Glomerular endothelial cell (primary cell): ENCODE data around the gene NPSR1. TPM values are rescaled to one million over a fixed set of nuclear protein-coding genes. Genes with fewer than 3 reads are reported as not detected.
"Not testable (repeated sequence)": the region's sequence is repeated elsewhere in the genome, so short reads cannot be mapped to it uniquely, and the experiment has no call there.

ENCODE experiments used
- DNase-seq: peaks from one replicate; pipeline ENCODE4 v3.0.0-alpha.2; 2011; ENCODE audit warnings: low read depth, low spot score; ENCODE audit errors: extremely low read depth
- total RNA-seq: library from RNA; depleted of rRNA; stranded (reverse); fragments of >200 nt; gene quantifications from 2 replicates; pipeline ENCODE4 v1.2.3, GENCODE V29; 2015

NPSR1 gene, protein sequence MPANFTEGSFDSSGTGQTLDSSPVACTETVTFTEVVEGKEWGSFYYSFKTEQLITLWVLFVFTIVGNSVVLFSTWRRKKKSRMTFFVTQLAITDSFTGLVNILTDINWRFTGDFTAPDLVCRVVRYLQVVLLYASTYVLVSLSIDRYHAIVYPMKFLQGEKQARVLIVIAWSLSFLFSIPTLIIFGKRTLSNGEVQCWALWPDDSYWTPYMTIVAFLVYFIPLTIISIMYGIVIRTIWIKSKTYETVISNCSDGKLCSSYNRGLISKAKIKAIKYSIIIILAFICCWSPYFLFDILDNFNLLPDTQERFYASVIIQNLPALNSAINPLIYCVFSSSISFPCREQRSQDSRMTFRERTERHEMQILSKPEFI
- not detected in 2 replicates for total RNA-seq

- DNase-seq = no peak
These were observed at the start of gene NPSR1 for GRCh38 chr7:34657632-34658268. TSS of gene NPSR1 (plus strand) at chr7:34658218. CDS start at chr7:34658413, 195 bp downstream.

- DNase-seq = no peak
These were observed 45.4 kb upstream of the NPSR1 start for GRCh38 chr7:34612661-34613060.

GRCh38 chr7:34620425-34620824 lies 37.6 kb upstream of the NPSR1 start:
- no peak for DNase-seq

DNA sequence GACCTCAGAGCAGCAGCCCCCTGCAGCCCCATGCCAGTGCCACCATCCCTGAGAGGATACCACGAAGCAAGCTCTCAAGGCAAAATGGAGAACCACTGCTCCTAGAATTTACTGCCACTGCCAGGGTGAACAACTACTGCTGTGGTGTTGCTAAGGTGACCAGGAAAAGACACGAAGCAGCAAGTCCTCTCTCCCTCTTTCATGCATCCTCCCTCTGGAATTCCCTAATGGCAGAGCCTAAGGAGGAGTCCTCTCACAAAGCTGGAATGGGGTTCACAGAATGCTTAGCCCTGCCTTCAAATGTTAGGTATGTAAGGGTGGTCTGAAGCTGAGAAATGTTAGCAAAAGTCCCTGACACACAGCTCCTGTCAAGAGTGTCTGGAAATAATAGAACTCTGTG lies 35.8 kb upstream of the NPSR1 start:
- DNase-seq = no peak

DNA sequence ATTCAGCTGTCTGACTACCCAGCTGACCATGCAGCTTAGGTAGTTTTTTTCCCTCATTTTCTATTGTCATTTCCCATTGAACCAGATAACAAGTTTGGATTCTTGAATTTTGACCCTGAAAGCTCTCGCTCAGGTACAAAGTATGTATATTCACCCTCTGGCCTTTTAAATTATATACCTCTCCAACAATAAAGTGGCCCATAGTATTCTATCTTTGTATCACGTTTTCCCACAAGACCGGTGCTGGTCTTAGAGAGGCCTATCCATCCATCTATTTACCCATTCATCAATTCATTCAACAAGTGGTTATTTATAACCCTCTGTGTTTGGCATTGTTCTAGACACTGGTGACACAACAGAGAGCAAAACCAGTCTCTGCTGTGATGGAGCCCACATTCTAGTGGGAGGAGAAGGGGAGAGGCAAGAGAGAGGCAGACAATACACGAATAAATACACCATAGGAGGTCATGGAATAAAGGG lies 35.2 kb upstream of the NPSR1 start:
- DNase-seq = no peak

DNA sequence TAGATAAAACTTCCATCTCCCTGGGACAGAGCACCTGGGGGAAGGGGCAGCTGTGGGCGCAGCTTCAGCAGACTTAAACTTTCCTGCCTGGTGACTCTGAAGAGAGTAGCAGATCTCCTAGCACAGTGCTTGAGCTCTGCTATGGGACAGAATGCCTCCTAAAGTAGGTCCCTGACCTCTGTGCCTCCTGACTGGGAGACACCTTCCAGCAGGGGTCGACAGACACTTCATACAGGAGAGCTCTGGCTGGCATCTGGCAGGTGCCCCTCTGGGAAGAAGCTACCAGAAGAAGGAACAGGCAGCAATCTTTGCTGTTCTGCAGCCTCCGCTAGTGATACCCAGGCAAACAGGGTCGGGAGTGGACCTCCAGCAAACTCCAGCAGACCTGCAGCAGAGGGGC lies 29.4 kb upstream of the NPSR1 start:
- DNase-seq = not testable (repeated sequence)

DNA sequence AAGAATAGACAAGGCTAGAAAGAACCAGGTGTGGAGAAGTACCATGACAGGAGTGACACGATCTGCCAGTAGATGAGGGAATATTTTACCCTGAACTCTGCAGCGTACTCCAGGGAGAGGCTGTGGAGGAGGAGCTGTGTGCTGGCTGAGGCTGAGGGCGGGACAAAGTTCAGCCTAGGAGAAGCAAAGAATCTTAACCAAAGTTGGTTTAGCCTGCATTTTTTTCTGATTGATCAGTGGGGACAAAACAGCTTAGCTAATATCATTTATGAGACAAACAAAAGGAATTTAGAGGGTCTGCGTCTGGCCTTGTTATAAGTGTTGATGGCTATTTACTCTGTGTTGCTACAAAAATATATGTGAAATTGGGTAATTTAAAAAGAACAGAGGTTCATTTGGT lies 5.2 kb upstream of the NPSR1 start:
- DNase-seq = no peak

- no peak for DNase-seq
These were observed 4.2 kb upstream of the NPSR1 start for GRCh38 chr7:34653787-34654186.

- DNase-seq = no peak
These were observed 2.6 kb upstream of the NPSR1 start for GRCh38 chr7:34655384-34655783.

DNA sequence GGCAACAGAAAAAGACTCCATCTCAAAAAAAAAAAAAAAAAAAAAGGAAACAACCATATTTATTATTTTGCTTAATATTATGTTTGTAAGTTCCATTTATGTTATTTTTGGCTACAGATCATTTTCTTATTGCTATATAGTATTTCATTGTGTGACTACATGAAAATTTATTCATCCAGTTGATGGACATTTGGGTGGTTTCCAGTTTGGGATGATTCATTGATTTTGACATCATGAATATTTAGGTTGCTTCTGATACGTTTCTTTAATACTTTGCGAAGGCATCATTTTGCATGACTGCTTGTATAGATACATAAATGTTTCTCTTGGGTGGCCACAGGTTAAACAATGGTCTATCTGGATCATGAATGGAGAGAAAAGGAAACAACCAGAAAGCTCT lies 2.0 kb upstream of the NPSR1 start:
- DNase-seq = no peak

DNA sequence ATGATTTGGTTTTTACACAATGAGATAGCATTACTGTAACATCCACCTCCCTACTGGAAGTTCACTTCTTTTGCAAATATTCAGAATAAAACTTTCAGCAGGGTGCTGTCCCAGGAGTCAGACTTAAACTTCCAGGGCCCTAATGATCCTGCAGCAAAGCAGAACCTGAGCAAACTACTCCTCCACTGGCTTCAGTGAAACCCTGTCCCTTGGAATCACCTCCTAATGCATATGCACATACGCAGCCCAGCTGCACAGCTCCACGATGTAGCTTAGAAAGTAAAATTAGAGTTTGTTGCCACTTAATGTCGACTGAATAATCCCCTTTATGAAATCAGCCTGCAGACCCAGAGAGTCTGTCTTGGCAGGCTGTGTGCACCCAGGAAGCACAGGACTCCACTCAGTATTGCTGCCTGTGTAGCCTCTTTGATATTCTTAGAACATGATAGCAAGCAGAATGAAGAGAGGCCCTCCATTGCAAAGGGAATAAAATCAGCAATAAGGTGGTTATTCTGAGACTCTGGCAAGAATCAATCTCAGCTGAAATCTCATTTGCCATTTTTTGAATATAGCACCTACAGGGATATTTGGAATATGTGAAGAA lies 1.6 kb downstream of the NPSR1 start:
- no peak for DNase-seq

GRCh38 chr7:34662058-34662708 lies 4.2 kb downstream of the NPSR1 start:
- no peak for DNase-seq

DNA sequence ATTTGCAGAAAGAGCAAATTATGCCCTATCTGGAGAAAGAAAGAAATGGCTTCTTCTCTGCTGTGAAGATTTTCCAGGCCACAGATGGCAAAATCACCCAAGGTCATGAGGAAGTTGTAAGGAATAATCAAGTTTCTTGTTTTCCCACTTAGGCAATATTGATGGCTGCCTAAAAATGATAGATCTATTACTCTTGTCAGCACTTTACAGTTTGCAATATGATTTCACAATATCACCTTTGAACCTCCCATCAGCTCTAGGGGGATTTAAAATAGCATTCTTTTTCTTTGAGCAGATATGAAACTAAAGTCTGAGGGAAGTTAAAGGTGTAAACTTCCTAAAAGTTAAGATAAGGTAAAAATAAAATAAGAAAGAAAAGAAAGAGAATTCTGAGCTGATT lies 6.7 kb downstream of the NPSR1 start:
- no peak for DNase-seq

DNA sequence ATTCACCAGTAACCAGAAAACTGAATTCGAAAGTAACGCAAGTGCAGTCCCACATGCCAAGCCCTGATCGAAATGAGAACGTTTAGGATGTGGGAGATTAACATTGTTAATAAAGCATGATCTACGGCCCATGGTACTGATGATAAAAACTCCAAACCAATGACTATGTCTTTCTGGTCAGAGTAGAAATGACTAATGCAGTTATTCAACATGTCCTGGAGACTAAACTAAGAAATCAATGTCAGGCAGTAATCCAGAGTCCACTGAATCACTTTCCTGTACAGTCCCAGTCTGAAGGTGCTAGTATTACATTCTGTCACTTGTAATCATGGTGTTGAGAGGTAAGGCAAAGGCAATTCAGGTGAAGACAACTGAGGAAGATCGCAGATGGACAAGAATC lies 14.4 kb downstream of the NPSR1 start:
- DNase-seq = no peak

GRCh38 chr7:34673066-34673465 lies 15.0 kb downstream of the NPSR1 start:
- DNase-seq = no peak

DNA sequence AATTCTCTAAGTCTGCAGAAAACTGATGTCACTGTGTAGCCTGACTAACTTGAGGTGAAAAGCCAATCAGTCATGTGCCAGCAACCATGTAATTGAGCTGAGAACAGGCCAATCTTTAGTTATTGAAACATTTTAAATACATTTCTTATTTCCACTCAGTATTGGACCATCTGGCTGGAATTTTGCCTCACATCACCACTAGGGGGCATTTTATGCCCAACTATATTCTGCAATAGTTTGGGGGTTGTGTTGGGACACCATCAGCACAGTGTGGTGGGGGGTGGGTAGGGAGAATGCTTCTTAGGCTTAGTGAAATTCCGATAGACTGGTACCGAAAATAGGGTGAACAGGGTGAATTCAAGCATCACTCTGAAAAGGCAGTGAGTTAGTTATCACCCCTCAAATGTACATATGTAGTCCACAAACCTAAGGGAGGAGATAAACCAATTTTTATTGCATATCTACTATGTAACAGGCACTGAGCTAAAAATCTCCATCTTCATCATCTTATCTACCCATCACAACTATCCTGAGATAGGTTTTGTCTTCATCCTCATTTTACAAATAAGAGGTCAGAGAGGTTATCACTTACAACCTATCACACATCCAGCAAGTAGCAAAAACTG lies 17.8 kb downstream of the NPSR1 start:
- no peak for DNase-seq

GRCh38 chr7:34677491-34677890 lies 19.5 kb downstream of the NPSR1 start:
- DNase-seq = no peak

DNA sequence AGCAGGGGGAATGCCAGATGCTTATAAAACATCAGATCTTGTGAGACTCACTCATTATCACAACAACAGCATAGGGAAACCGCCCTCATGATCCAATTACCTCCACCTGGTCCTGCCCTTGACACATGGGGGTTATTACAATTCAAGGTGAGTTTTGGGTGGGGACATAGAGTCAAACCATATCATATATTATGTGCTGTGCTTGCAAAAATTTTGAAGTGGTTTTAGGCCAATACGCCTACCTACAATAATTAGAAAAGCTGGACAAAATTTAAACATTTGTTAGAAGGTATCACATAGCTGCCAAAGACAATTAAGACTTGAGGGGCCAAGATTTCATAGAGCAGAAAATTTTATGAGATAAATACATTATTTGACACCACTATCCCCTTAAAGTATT lies 29.5 kb downstream of the NPSR1 start:
- no peak for DNase-seq

DNA sequence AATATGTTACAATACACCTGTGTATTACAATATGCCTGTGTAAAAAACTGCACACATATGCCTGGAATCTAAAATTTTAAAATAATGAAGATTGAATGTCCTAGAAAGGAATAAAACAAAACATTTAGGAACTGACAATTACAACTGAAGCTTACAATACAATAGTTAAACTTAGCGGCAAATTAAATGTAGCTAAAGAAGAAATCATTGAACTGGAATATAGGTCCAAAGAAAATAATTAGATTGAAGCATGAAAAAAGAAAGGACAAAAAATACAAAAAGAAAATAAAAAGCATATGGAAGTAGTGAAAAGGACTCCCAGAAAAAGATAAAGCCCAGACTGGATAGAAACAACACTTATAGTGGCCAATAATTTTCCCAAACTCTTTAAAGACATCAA lies 38.4 kb downstream of the NPSR1 start:
- no peak for DNase-seq

DNA sequence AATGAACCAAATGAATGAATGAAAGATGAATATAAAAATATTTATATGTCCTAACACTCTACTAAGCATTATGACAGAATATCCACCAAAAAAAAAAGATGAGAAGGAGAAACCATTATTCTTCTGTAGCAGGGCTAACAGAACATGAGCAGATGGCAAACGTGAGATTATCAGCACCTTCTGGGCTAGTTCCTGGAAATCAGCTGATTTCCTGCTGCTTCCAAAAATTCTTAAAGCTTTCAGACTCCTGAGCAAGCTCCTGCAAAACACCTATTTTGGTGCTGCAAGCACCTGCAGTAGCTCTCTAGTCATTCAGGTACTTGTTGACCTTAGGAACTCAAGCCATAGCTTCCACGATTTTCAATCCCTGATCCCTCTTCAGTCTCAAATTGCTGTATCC lies 51.8 kb downstream of the NPSR1 start:
- no peak for DNase-seq

DNA sequence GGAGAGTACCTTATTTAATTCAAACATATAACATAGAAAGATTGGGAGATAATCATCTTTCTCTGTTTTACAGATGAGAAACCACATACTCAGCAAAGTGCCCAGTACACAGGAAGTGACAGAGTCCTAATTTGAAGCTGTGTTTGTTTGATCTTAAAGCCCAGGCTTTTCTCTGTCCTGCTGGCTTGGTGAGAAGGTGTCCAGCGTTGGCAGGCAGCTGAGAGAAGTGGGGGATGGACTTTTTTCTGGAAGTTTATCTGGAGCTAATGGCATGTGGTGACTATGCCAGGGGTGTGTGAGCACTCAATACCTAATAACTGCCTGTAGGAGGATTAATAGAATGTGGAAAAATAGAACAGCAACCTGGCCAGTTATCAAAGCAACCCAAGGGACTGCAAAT lies 60.8 kb downstream of the NPSR1 start:
- DNase-seq = no peak
